MM.1S (cell line): ENCODE results near the gene PPM1E.
"Not testable (repeated sequence)": the region's sequence is repeated elsewhere in the genome, so short reads cannot be mapped to it uniquely, and the experiment has no call there.

Source experiments
- DNase-seq: peaks from one replicate; pipeline ENCODE4 v3.0.0-alpha.2; 2015
- H2AFZ ChIP-seq: fragments of 300-600 bp; sonication (generic); 2 replicates; pipeline ENCODE4 v1.6.0; 2016; ENCODE audit warnings: antibody characterized with exemption, low read length
- H3F3A ChIP-seq: fragments of 300-600 bp; sonication (generic); 2 replicates; pipeline ENCODE4 v1.6.1; 2016; ENCODE audit warnings: mild to moderate bottlenecking, antibody characterized with exemption, low read length, moderate library complexity, mixed read lengths; ENCODE audit not compliant: insufficient read depth
- H3K27ac ChIP-seq: fragments of 300-600 bp; sonication (generic); 2 replicates; pipeline ENCODE4 v1.5.1; 2016; ENCODE audit warnings: mild to moderate bottlenecking, low read length
- H3K27me3 ChIP-seq: fragments of 300-600 bp; sonication (generic); replicated peaks from 2 replicates; pipeline ENCODE4 v1.6.0; 2016; ENCODE audit warnings: low read length; ENCODE audit not compliant: insufficient read depth
- H3K36me3 ChIP-seq: fragments of 300-600 bp; sonication (generic); replicated peaks from 2 replicates; pipeline ENCODE4 v1.6.1; 2016; ENCODE audit warnings: mild to moderate bottlenecking, low read length, mixed read lengths; ENCODE audit not compliant: insufficient read depth
- H3K4me1 ChIP-seq: fragments of 300-600 bp; sonication (generic); 2 replicates; pipeline ENCODE4 v1.6.1; 2016; ENCODE audit warnings: low read length, mixed read lengths
- H3K4me2 ChIP-seq: fragments of 300-600 bp; sonication (generic); 2 replicates; pipeline ENCODE4 v1.6.0; 2016; ENCODE audit warnings: low read depth, low read length
- H3K4me3 ChIP-seq: fragments of 300-600 bp; sonication (generic); 2 replicates; pipeline ENCODE4 v1.5.1; 2016; ENCODE audit warnings: low read length, mixed read lengths
- H3K79me2 ChIP-seq: fragments of 300-600 bp; sonication (generic); 2 replicates; pipeline ENCODE4 v1.6.1; 2016; ENCODE audit warnings: mixed run types, low read length, mixed read lengths
- H3K9ac ChIP-seq: fragments of 300-600 bp; sonication (generic); 2 replicates; pipeline ENCODE4 v1.6.1; 2016; ENCODE audit warnings: low read length, mixed read lengths
- H3K9me2 ChIP-seq: fragments of 300-600 bp; sonication (generic); replicated peaks from 2 replicates; pipeline ENCODE4 v1.6.1; 2016; ENCODE audit warnings: mild to moderate bottlenecking, low read length, mixed read lengths; ENCODE audit not compliant: insufficient read depth
- H3K9me3 ChIP-seq: fragments of 300-600 bp; sonication (generic); replicated peaks from 2 replicates; pipeline ENCODE4 v1.6.1; 2016; ENCODE audit warnings: mild to moderate bottlenecking, low read length, mixed read lengths; ENCODE audit not compliant: insufficient read depth
- H4K20me1 ChIP-seq: fragments of 300-600 bp; sonication (generic); 2 replicates; pipeline ENCODE4 v1.6.1; 2016; ENCODE audit warnings: mild to moderate bottlenecking, low read length, moderate library complexity, mixed read lengths; ENCODE audit not compliant: insufficient read depth
- EZH2 ChIP-seq: fragments of 300-600 bp; sonication (generic); optimal IDR thresholded peaks from 2 replicates; pipeline ENCODE3; 2017; ENCODE audit warnings: low read depth, mild to moderate bottlenecking, antibody characterized with exemption, low read length, mixed read lengths
- EZH2phosphoT487 ChIP-seq: fragments of 300-600 bp; sonication (generic); IDR thresholded peaks from 2 replicates; pipeline ENCODE4 v1.6.1; 2018; ENCODE audit warnings: antibody characterized with exemption, low read length
- TF ChIP-seq, protein P1 (sequence below): fragments of 300-600 bp; sonication (generic); IDR thresholded peaks from 2 replicates; pipeline ENCODE4 v1.5.1; 2016; ENCODE audit warnings: antibody characterized with exemption, low read length, mixed read lengths

PPM1E gene

DNA sequence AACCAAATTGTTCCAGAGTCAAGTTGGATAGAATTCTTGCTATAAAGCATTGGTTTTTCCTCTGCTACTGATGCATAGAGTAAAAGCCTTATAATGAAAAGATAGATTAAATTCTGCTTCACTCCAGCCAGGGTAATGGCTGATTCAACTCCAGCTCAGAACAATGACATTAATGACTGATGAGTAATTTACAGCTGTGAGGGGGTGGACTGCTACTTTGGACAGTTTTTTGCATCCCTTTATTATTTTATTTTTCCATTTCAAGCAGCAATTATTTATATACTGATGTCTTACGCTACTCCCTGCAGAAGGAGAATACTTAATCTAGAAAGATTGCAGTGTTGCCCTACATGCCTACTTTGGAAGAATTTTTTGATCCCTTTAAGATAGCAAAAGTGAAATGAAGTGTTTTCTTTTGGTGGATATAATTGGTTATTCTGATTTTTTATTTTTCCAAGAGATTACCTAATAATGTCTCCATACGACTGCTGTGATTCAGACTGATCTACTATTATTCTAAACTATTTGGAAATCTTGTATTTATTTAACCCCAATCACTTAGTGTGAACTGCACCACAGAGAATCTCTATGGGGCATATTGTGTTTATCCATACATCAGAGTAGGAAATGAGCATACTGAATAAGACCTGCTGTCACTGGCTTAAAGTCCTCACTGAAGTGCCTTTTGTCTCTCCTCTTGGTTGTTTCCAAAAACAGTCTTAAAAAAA lies 201.5 kb downstream of the PPM1E start:
- Histone ChIP-seq H3K27ac (no peak overlapping the region), H3K9me2 (no peaks in the 10 kb centered on the region), H3K9me3 (no peaks in the 10 kb centered on the region), H3K4me1 (no peaks in the 10 kb centered on the region), H3K79me2 (no peaks in the 10 kb centered on the region), H4K20me1 (no peaks in the 10 kb centered on the region), H3F3A (no peaks in the 10 kb centered on the region), H2AFZ (no peak overlapping the region), H3K4me3 (no peak overlapping the region), H3K36me3 (no peaks in the 10 kb centered on the region), H3K9ac (no peak overlapping the region), H3K4me2 (no peak overlapping the region), H3K27me3 (no peaks in the 10 kb centered on the region)
- no peak for TF ChIP-seq EZH2
- TF ChIP-seq EZH2phosphoT487, result no peak
- TF ChIP-seq, protein P1, sequence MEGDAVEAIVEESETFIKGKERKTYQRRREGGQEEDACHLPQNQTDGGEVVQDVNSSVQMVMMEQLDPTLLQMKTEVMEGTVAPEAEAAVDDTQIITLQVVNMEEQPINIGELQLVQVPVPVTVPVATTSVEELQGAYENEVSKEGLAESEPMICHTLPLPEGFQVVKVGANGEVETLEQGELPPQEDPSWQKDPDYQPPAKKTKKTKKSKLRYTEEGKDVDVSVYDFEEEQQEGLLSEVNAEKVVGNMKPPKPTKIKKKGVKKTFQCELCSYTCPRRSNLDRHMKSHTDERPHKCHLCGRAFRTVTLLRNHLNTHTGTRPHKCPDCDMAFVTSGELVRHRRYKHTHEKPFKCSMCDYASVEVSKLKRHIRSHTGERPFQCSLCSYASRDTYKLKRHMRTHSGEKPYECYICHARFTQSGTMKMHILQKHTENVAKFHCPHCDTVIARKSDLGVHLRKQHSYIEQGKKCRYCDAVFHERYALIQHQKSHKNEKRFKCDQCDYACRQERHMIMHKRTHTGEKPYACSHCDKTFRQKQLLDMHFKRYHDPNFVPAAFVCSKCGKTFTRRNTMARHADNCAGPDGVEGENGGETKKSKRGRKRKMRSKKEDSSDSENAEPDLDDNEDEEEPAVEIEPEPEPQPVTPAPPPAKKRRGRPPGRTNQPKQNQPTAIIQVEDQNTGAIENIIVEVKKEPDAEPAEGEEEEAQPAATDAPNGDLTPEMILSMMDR, result no peak
- DNase-seq, result no peak

DNA sequence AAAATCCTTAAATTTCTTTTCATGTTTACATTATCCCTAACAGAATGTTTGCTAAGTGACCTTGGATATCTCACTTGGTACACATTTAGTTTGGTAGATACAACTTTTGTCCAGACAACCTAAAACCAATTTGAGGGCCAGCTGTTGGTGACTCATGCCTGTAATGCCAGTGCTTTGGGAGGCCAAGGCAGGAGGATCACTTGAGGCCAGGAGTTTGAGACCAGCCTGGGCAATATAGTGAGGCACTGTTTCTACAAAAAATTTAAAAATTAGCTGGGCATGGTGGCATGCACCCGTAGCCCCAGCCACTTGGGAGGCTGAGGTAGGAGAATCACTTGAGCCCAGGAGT lies 202.0 kb downstream of the PPM1E start:
- H3K9ac ChIP-seq, H3K9me3 ChIP-seq, H3K4me2 ChIP-seq: not testable (repeated sequence)

DNA sequence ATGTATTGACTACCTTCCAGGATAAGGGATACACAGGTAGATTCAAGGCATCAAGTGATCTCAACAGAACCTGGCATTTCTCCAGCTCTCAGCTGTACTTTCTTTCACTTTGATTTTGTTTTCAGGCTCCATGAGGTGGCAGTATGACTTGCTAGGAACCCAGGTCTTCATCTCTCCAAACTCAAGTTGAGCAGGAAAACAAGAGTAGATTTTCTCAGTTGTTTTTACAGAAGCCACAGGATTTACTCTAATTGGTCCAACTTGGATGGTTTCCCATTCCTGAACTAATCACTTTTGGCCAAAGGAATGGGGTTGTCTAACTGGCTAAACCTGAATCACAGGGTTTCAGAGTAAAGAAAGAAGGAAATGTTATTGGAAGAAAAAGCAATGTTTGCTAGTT lies 204.4 kb downstream of the PPM1E start:
- Histone ChIP-seq H3K9ac (no peak overlapping the region), H2AFZ (no peak overlapping the region), H3K4me3 (no peak overlapping the region), H3F3A (no peaks in the 10 kb centered on the region), H3K9me3 (no peaks in the 10 kb centered on the region), H3K9me2 (no peaks in the 10 kb centered on the region), H3K4me2 (no peak overlapping the region), H3K4me1 (no peaks in the 10 kb centered on the region), H3K27me3 (no peaks in the 10 kb centered on the region), H3K79me2 (no peaks in the 10 kb centered on the region), H3K36me3 (no peaks in the 10 kb centered on the region), H4K20me1 (no peaks in the 10 kb centered on the region), H3K27ac (no peak overlapping the region)
- no peak for TF ChIP-seq EZH2phosphoT487
- TF ChIP-seq, protein P1, result peak; percentile 15; the same call in 1 of the 2 replicates
- TF ChIP-seq EZH2, result no peak
- peak; percentile 10 for DNase-seq

More for the DNA sequence above, 202.0 kb downstream of the PPM1E start:
- H2AFZ ChIP-seq, H3K36me3 ChIP-seq, H3K27me3 ChIP-seq, H3K4me3 ChIP-seq, H3K4me1 ChIP-seq, H3F3A ChIP-seq, H3K9me2 ChIP-seq, H3K27ac ChIP-seq, DNase-seq, H4K20me1 ChIP-seq, H3K79me2 ChIP-seq: not testable (repeated sequence)

DNA sequence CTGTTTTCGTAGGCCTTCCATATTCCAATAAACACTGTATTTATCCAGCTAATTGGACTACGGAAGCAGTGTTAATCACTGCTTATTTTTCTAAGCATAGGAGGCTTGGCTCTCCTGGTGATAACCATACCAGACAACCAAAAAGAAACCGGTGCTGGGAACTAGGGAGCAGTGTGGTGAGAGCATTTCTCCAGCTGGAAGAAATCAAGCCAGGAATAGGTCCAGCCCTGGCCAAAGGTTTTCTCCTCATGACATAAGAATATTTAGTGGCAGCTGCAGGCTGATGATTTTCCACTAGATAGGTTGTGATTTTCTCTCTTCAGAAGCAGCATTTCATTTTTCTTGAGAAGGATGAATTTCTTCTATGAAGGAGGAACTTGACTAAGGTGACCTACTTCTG lies 209.6 kb downstream of the PPM1E start:
- Histone ChIP-seq H3F3A (no peaks in the 10 kb centered on the region), H2AFZ (no peak overlapping the region), H3K9me3 (no peaks in the 10 kb centered on the region), H3K4me1 (no peaks in the 10 kb centered on the region), H3K79me2 (no peaks in the 10 kb centered on the region), H3K4me2 (no peak overlapping the region), H3K4me3 (no peak overlapping the region), H3K27ac (no peak overlapping the region), H3K36me3 (no peaks in the 10 kb centered on the region), H3K27me3 (no peaks in the 10 kb centered on the region), H4K20me1 (no peaks in the 10 kb centered on the region), H3K9me2 (no peaks in the 10 kb centered on the region), H3K9ac (no peak overlapping the region)
- TF ChIP-seq, protein P1, result no peak
- TF ChIP-seq EZH2, result no peak
- TF ChIP-seq EZH2phosphoT487, result no peak
- DNase-seq, result no peak
